Stimulated activated naive CD8-positive, alpha-beta T cell treated with anti-CD3 and anti-CD28 coated beads, Interleukin-15, amount 100 ng/mL, for 72 hours (primary cell): ENCODE data around the gene MSN.
A peak's percentile ranks its signal among the peaks of the same experiment; 100 is the strongest.

ENCODE experiments used
- ATAC-seq: fragments of 150-1000 bp; cut with Tn5 transposase; 2 replicates; pipeline ENCODE4 v1.10.0; 2021; ENCODE audit warnings: mild to moderate bottlenecking, moderate library complexity
- DNase-seq, 2 donors: peaks; one replicate each; pipeline ENCODE4 v3.0.0; 2021 to 2022
- H3K27ac Mint-ChIP-seq, 2 donors: one replicate each; pipeline ENCODE4 v1.8.0; 2022; ENCODE audit warnings: mild to moderate bottlenecking in 2 of 2, mixed read lengths in 2 of 2, moderate library complexity in 2 of 2
- H3K27me3 Mint-ChIP-seq: one replicate; pipeline ENCODE4 v1.8.0; 2022; ENCODE audit warnings: mixed read lengths
- H3K4me1 Mint-ChIP-seq: one replicate; pipeline ENCODE4 v1.8.0; 2022; ENCODE audit warnings: mild to moderate bottlenecking, mixed read lengths
- H3K4me3 Mint-ChIP-seq, 2 donors: one replicate each; pipeline ENCODE4 v1.8.0; 2022; ENCODE audit warnings: mild to moderate bottlenecking in 2 of 2, mixed read lengths in 2 of 2, moderate library complexity in 1 of 2
- H3K9me3 Mint-ChIP-seq, 2 donors: one replicate each; pipeline ENCODE4 v1.8.0; 2022; ENCODE audit warnings: mixed read lengths in 2 of 2

Gene MSN

GRCh38 chrX:65781845-65782244 lies 114.4 kb downstream of the MSN start:
- ATAC-seq (no peak), DNase-seq (no peak)
- Mint-ChIP-seq H3K27me3 (no peaks in the 10 kb centered on the region), H3K27ac (no peak overlapping the region), H3K4me1 (peaks cover 34% of the 10 kb centered on the region), H3K4me3 (no peak overlapping the region), H3K9me3 (no peaks in the 10 kb centered on the region)

- H3K27me3 Mint-ChIP-seq = no peaks in the 10 kb centered on the region
- H3K4me3 Mint-ChIP-seq = peak overlapping the region; percentile 60
- H3K9me3 Mint-ChIP-seq = no peaks in the 10 kb centered on the region
- DNase-seq = no peak
- peak overlapping the region in 1 of 2 donors; percentile 49 for H3K27ac Mint-ChIP-seq
- peak; percentile 67 for ATAC-seq
- peaks cover 28% of the 10 kb centered on the region for H3K4me1 Mint-ChIP-seq
These were observed 116.3 kb downstream of the MSN start for GRCh38 chrX:65783746-65784145.
